Suprapubic skin (tissue), 4 donors: ENCODE results near the gene TBCEL.

Experiments used
- POLR2A ChIP-seq, 2 donors: fragments of 450-650 bp; IDR thresholded peaks; one replicate each; pipeline ENCODE4 v1.6.1; 2017; ENCODE audit warnings: antibody characterized with exemption in 2 of 2, mild to moderate bottlenecking in 2 of 2, moderate library complexity in 2 of 2
- POLR2AphosphoS5 ChIP-seq, 3 donors: sonication (generic); formaldehyde crosslinking; IDR thresholded peaks; one replicate each; pipeline ENCODE4 v1.6.1; 2017; ENCODE audit warnings: antibody characterized with exemption in 3 of 3
- TF ChIP-seq, protein P1 (sequence below), 2 donors: fragments of 200-600 bp in 1 of 2; fragments of 450-650 bp in 1 of 2; sonication (generic) in 1 of 2; IDR thresholded peaks; one replicate each; pipeline ENCODE4 v1.5.1; 2016 to 2019; ENCODE audit warnings: antibody characterized with exemption in 2 of 2, mild to moderate bottlenecking in 1 of 2, moderate library complexity in 1 of 2

DNA sequence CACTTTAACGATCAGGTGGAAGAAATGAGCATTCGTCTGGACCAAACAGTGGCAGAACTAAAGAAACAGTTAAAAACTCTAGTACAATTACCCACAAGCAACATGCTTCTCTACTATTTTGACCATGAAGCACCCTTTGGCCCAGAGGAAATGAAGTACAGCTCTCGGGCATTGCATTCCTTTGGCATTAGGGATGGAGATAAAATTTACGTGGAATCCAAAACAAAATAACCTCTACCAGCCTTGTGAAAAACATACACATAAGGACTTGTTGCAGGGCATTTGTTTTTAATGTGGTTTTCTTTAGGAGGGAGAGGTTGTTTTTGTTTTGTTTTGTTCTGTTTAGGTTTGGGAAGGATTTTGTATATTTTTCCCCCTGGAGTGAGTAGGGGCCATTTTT is 63.0 kb downstream of the TBCEL start:
- TF ChIP-seq, protein P1, sequence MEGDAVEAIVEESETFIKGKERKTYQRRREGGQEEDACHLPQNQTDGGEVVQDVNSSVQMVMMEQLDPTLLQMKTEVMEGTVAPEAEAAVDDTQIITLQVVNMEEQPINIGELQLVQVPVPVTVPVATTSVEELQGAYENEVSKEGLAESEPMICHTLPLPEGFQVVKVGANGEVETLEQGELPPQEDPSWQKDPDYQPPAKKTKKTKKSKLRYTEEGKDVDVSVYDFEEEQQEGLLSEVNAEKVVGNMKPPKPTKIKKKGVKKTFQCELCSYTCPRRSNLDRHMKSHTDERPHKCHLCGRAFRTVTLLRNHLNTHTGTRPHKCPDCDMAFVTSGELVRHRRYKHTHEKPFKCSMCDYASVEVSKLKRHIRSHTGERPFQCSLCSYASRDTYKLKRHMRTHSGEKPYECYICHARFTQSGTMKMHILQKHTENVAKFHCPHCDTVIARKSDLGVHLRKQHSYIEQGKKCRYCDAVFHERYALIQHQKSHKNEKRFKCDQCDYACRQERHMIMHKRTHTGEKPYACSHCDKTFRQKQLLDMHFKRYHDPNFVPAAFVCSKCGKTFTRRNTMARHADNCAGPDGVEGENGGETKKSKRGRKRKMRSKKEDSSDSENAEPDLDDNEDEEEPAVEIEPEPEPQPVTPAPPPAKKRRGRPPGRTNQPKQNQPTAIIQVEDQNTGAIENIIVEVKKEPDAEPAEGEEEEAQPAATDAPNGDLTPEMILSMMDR (IDR thresholded peaks at IDR 0.05) = no peak
- TF ChIP-seq POLR2AphosphoS5 (IDR thresholded peaks at IDR 0.05) (no peak), POLR2A (IDR thresholded peaks at IDR 0.05) (no peak)
